Hematopoietic multipotent progenitor cell treated with erythropoietin and hydrocortisone succinate and interleukin-3 and kit ligand, for 6 days (in vitro differentiated cells): ENCODE data around the gene LSS.

Experiments
- DNase-seq: peaks from one replicate; pipeline ENCODE4 v3.0.0-alpha.2; 2015

The LSS gene

DNA sequence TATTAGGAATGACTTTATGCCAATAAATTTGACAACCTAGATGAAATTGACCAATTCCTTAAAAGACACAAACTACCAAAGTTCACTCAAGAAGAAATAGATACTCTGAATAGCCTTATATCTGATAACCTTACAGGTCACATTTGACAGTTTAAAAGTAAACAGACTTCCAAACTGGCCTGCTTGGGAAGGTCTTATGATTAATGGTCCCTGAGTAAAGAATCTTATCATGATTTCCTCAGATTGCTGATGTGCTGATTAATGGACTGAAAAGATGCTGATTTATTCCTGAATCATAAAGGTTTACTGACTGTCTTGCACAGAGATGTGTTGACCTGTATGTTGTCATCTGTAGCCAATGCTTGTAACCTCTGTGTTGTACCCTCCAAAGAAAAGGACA is 63.5 kb downstream of the LSS start:
- no peak for DNase-seq

DNA sequence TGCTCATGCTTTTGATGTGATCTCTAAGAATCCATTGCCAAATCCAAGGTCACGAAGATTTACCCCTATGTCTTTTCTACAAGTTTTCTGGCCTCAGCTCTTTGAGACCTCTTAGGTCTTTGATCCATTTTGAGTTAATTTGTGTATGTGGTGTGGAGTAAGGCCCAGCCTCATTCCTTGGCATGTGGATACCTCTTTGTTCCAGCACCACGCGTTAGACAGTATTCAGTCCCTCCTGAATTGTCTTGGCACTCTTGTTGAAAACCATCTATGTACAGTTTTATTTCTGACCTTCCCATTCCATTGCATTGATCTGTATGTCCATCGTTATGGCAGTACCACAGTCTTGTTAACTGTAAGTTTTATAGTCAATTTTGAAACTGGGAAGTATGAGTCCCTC is 65.2 kb downstream of the LSS start:
- DNase-seq: no peak

DNA sequence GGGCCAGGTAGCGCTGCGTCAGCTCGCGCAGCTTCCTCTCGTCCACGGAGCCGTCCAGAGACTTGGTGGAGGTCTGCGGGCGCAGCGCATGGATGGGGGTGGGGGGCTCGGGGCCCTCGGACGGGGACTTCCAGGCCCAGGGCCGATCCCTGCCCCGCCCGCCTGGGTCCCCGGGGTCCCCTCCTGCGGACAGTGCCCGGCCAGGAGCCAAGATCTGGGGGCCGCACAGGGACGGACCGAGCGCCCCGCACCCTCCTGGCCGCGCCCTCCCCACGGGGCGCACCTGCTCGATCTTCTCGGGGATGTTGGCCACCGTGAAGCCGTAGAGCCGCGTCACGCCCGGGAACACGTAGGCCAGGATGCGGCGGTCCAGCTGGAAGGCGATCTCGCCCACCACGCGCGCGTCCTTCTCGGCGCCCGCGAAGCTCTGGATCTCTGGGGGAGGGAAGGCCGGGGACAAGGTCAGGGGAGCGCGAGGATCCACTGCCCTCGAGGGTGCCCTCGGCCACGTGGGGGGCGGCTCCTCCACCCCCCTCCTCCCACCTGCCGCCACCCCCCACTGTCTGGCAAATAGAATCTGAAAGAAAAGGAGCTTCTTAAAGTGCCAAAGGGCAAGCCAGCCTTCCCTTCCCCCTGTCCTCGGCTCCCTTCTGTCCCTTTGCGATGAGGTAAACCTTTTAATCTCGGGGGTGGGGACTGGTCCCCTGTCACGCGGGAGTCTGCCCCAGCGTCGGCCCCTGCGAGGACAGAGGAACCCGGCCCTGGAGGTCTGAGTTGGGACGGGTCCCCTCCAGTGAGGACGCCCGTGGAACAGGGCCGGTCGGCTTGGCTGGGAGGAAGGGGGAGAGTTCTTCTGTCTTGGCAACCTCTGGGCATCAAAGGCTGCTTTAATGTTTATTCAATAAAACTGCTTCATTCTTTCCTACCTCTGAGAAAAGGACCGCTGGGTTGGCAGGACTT is 66.7 kb downstream of the LSS start:
- no peak for DNase-seq

DNA sequence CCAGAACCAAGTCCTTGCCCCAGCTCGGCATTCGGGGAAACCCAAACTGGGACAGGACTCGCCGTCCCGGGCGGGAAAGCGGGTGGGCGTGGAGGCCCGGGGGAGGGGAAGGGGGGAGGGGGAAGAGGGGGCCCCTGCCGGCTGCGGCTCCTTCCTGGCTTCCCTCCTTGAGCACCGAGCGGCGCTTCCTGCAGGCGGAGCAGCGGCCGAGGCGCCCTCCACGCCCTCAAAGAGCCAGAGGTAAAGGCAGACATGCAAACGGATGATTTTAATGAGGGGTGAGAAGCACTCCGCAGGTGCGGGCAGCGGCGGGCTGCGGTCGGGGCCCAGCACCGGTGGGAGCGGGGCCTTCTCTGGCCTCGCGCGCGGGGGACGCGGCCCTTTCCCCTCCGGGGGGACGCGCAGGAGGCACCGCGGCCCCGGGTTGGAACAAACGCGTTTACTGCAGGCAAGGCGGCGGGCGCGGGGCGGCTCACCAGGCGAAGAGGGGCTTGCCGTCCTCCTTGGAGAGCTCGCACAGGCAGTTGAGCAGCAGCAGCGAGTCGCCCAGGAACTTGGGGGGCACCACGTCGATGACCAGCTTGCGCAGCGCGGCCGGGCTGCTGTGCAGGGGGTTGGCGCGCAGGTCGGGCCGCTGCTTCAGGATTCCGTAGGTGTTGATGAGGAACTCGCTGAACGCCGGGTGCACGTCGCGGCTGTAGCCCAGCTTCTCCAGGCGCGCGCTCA is 67.5 kb downstream of the LSS start:
- DNase-seq: no peak

DNA sequence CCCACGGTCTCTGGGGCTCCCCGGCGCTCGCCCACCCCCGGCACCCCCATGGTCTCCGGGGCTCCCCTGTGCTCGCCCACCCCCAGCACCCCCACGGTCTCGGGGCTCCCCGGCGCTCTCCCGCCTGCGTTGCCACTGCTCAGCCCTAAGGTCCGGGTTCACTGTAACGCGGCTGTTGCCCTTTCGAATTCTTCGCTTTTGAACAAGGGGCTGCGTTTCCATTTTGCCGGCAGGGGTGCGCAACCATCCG is 68.0 kb downstream of the LSS start:
- DNase-seq: no peak

DNA sequence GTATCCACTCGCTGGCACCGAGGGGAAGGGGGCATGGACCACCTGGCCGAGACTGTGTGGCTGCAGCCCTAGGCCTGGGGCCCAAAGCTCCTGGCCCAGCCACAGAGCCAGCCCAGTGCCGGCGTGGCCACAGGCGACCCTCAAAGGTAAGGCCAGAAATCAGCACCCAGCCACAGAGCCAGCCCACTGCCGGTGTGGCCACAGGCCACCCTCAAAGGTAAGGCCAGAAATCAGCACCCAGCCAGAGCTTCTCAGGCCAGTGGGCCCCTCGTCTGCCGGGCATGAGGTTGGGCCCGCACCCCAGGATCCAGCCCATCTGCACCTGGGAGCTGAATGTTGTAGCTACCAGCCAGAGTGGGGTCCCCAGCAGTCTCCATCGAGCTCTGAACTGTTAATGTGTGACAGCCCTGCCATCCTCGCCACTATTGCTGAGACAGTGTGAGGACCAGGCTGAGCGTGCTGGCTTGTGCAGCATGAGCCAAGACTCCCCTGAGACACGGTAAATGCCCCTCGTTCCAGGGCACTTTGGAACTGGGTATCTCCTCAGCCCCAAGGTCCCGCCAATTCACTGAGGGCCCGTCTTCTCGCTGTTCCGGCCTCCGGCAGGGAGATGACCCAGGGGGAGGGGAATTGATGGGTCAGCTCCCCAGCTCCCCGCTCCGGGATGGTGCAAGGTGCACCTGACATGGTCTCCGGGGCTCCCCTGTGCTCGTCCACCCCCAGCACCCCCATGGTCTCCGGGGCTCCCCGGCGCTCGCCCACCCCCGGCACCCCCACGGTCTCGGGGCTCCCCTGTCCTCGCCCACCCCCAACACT is 68.5 kb downstream of the LSS start:
- no peak for DNase-seq

DNA sequence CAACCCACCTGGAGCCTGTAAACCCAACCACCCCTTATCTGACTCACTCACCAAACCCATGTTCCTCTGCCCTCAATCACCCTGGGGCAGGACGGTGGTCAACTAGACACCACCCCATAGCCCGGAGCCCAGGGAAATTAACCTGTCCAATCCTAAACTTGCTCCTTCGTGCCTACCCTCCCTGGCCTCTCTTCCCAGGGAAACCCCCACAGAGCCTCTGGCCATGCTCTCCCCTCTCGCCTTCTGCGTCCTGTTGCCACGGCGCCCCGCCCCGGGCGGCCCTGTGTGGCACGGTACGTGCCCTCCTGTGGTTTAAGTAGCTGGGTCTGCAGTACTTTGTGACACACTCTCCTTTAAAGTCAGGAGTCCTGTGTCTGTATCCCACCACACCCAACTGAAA is 69.2 kb downstream of the LSS start:
- no peak for DNase-seq

DNA sequence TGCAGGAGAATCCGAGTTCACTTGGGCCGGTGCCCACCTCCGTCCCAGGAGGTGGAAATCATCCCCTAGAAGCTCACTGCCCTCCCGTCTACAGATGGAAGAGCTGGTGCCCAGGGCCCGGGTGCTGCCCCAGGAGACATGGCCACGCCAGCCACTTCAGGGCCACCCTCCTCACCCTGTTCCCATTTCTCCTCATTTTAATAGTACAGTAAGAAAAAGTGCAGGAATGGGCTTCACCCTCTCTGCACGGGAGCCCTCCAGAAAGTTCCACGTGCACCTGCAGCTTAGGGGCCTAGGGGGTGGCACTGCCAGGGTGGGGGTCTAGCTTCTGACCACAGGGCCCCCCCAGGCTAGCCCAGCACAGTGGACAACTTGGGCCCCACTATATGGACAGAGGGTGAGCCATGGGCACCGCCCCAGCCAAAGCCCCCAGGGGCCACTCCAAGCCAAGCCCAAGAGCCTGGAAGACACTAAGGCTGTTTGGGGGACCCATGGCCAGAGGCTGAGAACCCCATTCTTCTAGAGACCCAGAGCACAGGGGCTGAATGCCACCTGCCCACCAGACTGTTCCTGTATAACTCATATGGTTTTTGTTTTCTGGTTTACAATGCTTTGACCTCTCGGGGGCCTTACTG is 69.8 kb downstream of the LSS start:
- no peak for DNase-seq

DNA sequence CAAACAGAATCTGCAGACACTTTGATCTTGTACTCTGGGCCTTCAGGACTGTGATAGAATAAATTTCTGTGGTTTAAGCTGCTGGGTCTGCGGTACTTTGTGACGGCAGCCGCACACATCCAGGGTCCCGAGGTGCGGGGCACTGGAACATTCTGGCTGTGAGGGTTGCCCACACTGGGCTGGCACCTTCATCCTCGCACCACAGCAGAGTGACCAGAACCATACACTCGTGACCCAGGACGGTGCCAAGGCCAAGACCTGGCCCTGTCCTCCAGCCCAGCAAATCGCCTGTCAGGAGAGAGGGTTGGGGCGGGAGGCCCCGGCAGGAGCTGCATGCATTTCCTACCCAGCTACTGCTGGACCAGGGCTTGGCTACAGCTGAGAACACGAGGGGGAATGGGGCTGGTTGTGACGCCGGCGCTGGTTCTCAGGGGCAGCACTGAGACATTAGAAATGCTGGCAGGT is 70.6 kb downstream of the LSS start:
- DNase-seq: no peak

DNA sequence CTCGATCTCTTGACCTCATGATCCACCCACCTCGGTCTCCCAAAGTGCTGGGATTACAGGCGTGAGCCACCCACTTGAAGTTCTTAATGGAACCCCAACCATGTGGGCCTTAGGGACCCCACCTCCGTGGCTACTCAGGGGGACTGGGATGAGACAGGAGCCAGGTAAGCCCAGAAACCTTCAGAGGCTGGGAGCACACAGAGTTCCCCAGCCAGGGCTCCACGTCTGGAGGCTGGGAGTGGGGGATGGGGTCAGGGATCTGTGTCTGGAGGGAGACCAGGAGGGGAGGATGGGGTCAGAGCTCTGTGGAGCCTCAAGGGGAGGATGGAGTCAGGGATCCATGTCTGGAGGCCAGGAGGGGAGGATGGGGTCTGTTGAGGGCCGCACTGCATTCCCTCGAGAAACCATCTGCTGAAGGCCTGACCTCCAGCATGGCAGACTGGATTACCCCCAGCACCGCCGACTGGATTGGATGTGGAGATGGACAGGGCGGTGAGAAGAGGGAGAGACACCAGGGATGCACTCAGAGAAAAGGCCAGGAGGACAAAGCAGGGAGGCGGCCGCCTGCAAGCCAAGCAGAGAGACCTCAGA is 71.1 kb downstream of the LSS start:
- no peak for DNase-seq

DNA sequence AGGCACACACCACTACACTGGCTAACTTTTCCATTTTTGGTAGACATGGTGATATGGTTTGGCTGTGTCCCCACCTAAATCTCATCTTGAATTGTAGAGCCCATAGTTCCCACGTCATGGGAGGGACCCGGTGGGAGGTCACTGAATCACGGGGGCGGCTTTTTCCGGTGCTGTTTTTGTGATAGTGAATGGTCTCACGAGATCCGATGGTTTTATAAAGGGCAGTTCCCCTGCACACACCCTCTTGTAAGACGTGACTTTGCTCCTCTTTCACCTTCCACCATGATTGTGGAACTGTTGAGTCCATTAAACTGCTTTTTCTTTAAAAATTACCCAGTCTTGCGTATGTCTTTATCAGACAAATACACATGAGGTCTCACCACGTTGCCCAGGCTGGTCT is 71.9 kb downstream of the LSS start:
- no peak for DNase-seq

DNA sequence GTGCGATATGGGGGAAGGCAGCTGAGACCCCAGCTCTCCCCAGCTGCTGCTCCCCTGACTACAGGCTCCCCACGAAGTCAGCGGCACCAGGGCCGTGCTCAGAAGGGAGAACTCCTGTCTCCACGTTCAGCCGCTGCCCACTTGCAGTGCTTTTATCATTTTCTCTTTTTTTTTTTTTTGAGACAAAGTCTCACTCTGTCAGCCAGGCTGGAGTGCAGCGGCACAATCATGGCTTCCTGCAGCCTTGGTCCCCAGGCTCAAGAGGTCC is 72.3 kb downstream of the LSS start:
- DNase-seq: no peak

DNA sequence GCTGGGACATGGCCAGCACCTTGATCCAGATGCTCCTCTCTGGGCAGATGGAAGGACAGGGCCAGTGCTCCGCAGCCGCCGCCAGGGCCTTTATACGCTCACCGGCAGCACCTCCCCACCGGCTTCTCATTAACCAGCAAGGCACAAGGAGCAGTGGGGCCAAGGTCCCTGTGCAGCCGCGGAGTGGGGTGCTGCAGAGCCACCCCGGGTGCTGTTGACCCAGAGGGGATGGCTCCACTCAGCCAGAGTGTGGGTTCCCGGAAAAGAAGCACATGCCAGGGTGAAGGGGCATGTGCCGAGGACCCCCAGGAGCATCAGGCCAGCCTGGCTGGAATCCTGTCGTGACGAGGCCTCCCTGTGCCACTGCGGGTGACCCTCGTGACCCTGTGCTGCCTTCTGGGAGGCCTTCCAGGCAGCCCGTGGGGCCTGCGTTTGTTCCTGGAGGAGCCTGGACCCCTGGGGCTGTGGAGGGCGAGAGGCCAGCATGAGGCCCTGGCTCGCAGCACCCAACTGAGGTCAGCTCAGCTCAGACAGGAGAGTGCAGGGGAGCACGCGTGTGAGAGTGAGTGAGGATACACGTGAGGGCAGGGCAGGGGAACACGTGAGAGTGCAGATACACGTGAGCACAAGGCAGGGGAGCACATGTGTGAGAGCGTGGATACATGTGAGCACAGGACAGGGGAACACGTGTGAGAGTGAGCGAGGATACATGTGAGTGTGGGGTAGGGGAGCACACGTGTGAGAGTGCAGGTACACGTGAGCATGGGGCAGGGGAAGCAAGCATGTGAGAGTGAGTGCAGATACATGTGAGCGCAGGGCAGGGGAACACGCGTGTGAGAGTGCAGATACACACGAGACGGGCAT is 72.8 kb downstream of the LSS start, which contains the start of gene FTCD:
TSS of gene FTCD (minus strand) at position 66 of the 864 bp plus-strand sequence. CDS start at position 10, 56 bp downstream.
- DNase-seq: no peak

DNA sequence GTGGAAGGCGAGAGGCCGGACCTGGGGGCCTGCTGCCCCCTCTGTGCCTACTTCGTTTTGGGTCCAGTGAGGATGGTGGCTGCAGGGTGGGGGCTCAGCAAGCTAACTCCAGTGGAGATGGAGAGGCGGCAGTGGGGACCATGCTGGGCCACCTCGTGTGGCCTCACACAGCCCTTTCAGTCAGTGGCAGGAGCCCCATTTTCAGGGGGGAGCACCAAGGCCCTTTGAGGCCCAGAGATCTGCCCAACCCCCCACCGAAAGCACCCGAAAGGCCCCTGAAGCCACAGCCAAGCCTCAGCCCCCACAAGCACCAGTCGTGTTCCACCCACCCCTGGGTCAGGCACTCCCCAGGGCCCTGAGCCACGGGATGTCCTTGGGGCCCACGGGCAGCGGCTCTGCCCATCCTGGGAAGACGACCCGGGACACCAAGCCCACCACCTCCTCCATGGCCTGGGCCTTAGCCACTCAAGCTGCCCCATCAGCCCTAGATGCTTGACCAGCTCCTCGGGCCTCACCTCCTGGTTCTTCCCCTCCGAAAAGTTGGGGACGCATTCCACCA is 73.5 kb downstream of the LSS start:
- no peak for DNase-seq

DNA sequence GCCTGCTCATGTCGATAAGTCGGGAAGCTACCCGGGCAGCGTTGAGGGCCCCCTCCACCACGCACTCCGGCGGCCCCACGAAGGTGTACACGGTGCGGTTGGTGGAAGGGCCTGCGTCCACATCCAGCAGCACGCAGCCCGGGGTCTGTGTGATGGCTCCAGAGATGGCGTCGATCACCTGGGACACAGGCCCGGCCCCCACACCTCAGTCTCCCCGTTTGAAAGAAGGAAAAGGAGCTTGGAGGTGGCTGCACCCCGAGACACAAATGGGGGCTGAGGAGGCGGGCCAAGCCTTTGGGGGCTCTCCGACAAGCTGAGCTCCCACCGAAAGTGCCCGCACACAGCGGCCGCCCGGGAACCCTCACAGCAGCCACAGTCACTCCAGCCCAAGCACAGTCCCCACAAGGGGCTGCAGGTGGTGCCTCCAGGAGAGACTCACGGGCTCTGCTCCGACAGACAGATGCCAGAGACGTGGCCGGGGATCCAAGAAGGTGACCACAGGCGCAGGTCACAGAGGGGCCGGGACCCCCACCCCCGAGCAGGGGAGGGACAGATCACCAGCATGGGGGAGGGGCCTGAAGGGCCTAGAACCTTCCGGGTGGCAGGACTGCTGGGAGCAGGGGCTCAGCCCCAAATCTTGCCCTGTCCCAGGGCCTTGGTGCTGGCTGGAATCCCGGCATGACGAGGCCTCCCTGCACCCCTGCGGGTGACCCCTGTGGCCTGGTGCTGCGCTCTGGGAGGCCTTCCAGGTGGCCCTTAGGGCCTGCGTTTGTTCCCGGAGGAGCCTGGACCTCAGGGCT is 74.2 kb downstream of the LSS start:
- no peak for DNase-seq

DNA sequence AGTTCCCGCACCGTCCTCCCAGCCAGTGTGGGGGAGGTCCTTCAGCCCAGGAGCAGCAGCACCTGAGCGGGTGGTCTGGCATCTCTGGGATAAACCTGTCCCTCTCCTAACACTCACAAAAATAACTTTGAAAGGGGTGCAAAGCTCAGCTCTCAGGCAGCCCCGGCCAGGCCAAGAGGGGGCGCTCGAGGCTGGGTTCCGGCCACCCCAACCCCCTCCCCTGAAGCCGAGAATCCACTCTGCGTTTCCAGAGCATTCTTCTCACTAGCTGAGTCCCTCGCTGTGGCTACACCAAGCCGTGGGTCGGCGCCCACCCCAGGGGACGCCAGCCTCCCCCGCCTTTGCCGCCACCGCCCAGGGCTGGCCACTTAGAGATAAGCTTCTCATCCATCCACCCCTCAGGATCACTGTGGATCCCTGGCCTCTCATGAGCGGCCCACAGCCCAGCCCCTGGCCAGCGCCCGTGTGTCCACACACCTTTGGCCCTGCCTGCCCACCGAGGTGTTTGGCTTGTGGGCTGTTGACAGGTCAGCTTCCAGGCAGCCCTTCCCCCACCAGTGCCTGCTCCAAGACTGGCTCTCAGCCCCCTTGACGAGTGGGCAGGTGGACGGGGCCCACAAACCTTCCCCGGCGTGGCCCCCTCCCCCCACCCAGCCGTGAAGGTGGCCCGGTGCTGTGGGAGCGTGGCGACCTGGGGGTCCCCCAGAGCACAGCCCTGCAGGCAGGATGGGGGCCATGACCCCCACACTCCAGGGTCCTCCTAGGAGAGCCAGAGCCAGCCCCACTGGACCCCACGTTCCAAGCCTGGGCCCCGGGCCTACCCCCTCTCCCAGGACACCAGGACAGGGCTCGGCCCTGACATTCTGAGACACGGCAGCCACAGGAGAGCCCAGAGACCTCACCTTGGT is 75.1 kb downstream of the LSS start:
- peak; percentile 78 for DNase-seq

DNA sequence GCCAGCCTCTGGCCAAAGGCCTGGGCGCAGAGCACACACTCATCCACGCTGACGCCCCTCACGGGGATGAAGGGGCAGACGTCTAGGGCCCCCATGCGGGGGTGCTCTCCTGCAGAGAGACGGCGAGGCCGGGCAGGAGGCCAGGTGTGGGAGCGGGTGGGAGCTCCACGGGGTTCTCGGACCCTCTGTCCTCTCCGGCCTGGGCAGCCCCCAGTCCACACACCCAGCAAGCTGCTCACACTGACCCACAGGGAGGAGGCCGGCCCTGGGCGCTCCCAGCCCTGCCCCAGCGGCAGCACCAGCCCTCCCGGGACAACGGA is 75.7 kb downstream of the LSS start:
- DNase-seq: no peak

DNA sequence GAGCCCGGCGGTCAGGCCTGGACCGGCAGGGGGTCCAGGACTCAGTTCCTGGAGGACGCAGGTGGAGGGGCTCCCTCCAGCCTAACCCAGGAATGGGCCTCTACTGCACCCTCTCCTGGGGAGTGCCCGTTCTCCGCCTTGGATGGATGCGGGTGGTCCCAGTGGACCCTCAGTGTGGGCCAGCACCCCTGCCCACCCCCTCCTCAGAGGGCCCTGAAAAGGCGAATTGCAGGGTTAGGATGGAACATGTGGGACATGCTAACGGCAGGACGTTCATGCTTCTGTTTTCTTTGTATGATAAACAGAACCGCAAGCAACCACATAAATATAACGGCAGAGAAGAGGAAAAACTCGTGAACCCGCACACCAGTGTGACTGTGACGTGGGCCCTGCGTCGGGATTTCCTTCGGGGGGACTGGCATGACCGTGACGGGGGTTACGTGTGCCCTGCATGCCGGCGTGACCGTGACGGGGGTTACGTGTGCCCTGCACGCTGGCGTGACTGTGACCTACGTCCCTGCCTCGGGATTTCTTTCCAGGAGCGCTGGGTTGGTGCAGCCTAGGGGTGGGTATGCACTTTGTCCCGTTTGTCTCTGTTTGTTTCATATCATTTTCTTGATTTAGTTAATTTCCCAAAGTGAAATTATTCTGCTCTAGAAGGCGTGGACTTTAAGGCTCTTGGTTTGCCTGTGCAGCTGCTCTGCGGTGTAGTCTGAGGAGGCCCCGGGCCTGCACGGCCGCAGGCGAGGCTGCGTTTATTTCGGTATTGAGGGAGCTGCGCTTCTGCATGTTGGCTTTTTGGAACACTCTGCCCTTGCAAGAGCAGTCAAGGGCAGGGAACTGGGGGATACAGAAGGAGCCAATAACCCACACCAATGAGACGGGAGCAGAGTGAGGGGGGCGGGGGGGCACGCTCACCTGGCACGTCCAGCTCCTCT is 76.3 kb downstream of the LSS start:
- no peak for DNase-seq
